Left ventricle myocardium superior (tissue), 1 donor: Measurements from ENCODE around the gene PLD1. TPM values are rescaled to one million over a fixed set of nuclear protein-coding genes. Genes with fewer than 3 reads are reported as not detected.

Experiments
- ATAC-seq: fragments of 200-7000 bp; cut with Tn5 transposase; one replicate; pipeline ENCODE4 v1.9.1; 2020; ENCODE audit warnings: mild to moderate bottlenecking, moderate library complexity
- DNase-seq: peaks from one replicate; pipeline ENCODE4 v3.0.0-alpha.2; 2020
- intact Hi-C: fragments of 100-400 bp; cut with micrococcal nuclease; formaldehyde crosslinking; loops from one replicate; pipeline ENCODE4 v1.11.0; 2022
- total RNA-seq: library from RNA; stranded (reverse); fragmentation: NEBNext Ultra II Directional; extraction: Animal tissue kit (Norgen Biotek cat#: 25700); gene quantifications from one replicate; pipeline ENCODE4 v1.2.1, GENCODE V29; 2021
- donor health status: DM: no; HTN: yes; CAD: no; lungs with severe emphysema.

The PLD1 gene
- total RNA-seq, 1 donor from 2014 or later: 75.1 TPM

- no peak for ATAC-seq
- DNase-seq: no peak
- intact Hi-C loops: no loop called here
Measured at GRCh38 chr3:171840811-171841619, 30.7 kb upstream of the PLD1 start.

GRCh38 chr3:171840445-171840810, 30.1 kb upstream of the PLD1 start:
- no peak for ATAC-seq
- DNase-seq: no peak
- intact Hi-C loops: no loop called here

- no peak for ATAC-seq
- DNase-seq: no peak
- intact Hi-C loops: no loop called here
Measured at GRCh38 chr3:171839270-171839669, 29.0 kb upstream of the PLD1 start.

GRCh38 chr3:171838218-171838720, 28.0 kb upstream of the PLD1 start:
- intact Hi-C loops: no loop called here
- ATAC-seq (peak; percentile 81), DNase-seq (peak; percentile 68)

GRCh38 chr3:171837698-171838097, 27.4 kb upstream of the PLD1 start:
- no peak for ATAC-seq
- intact Hi-C loops: no loop called here
- no peak for DNase-seq

- intact Hi-C loops: no loop called here
- ATAC-seq (peak; percentile 73), DNase-seq (no peak)
Measured at GRCh38 chr3:171836855-171837254, 26.6 kb upstream of the PLD1 start.

GRCh38 chr3:171835613-171836012, 25.3 kb upstream of the PLD1 start:
- intact Hi-C loops: no loop called here
- ATAC-seq (no peak), DNase-seq (no peak)

- DNase-seq: no peak
- no peak for ATAC-seq
- intact Hi-C loops: no loop called here
Measured at GRCh38 chr3:171835116-171835515, 24.8 kb upstream of the PLD1 start.

GRCh38 chr3:171834461-171834801, 24.1 kb upstream of the PLD1 start:
- intact Hi-C loops: no loop called here
- no peak for DNase-seq
- ATAC-seq: no peak

GRCh38 chr3:171833789-171834460, 23.6 kb upstream of the PLD1 start:
- no peak for ATAC-seq
- DNase-seq: no peak
- intact Hi-C loops: no loop called here

- DNase-seq (no peak), ATAC-seq (no peak)
- intact Hi-C loops: no loop called here
Measured at GRCh38 chr3:171832989-171833388, 22.7 kb upstream of the PLD1 start.

- intact Hi-C loops: no loop called here
- DNase-seq (no peak), ATAC-seq (no peak)
Measured at GRCh38 chr3:171831936-171832335, 21.7 kb upstream of the PLD1 start.

- ATAC-seq: no peak
- intact Hi-C loops: no loop called here
- DNase-seq: no peak
Measured at GRCh38 chr3:171830518-171830875, 20.2 kb upstream of the PLD1 start.

- peak; percentile 93 for ATAC-seq
- intact Hi-C loops: no loop called here
- peak; percentile 92 for DNase-seq
Measured at GRCh38 chr3:171829841-171830517, 19.7 kb upstream of the PLD1 start.

GRCh38 chr3:171828902-171829770, 18.9 kb upstream of the PLD1 start:
- ATAC-seq (peak; percentile 12), DNase-seq (no peak)
- intact Hi-C loops: no loop called here

GRCh38 chr3:171827836-171828458, 17.7 kb upstream of the PLD1 start:
- intact Hi-C loops: no loop called here
- DNase-seq (no peak), ATAC-seq (no peak)

- DNase-seq (no peak), ATAC-seq (no peak)
- intact Hi-C loops: no loop called here
Measured at GRCh38 chr3:171827385-171827784, 17.1 kb upstream of the PLD1 start.

- ATAC-seq (peak; percentile 68), DNase-seq (no peak)
- intact Hi-C loops: no loop called here
Measured at GRCh38 chr3:171825222-171825828, 15.0 kb upstream of the PLD1 start.

- ATAC-seq: no peak
- intact Hi-C loops: no loop called here
- DNase-seq: no peak
Measured at GRCh38 chr3:171824824-171825221, 14.5 kb upstream of the PLD1 start.
